K562 (cell line): ENCODE data around the gene PPP1R37. TPM values are rescaled to one million over a fixed set of nuclear protein-coding genes. Genes with fewer than 3 reads are reported as not detected.

ENCODE experiments used
- ATF1 ChIP-seq, 2 experiments: fragments of 450-650 bp in 1 of 2; IDR thresholded peaks; 2 replicates each; pipeline ENCODE4 v1.6.1; 2016; ENCODE audit warnings: missing compliant biosample characterization in 1 of 2, missing genetic modification characterization in 1 of 2
- CXXC5 ChIP-seq: fragments of 250-450 bp; sonication (Bioruptor Pico); IDR thresholded peaks from 2 replicates; pipeline ENCODE4 v1.8.0; 2022; ENCODE audit warnings: inconsistent platforms, mild to moderate bottlenecking, moderate library complexity
- E2F5 ChIP-seq: sonication (generic); formaldehyde crosslinking; IDR thresholded peaks from 2 replicates; pipeline ENCODE4 v1.8.0; 2022; ENCODE audit warnings: mild to moderate bottlenecking, missing genetic modification reagents
- ETV6 ChIP-seq, 3 experiments: fragments of 150-350 bp in 1 of 3; sonication (generic) in 1 of 3; formaldehyde crosslinking in 1 of 3; IDR thresholded peaks; 2 replicates each; pipeline versions ENCODE4 v1.6.1 to v1.8.0; 2014 to 2022; ENCODE audit warnings: borderline replicate concordance in 2 of 3, low read depth in 2 of 3, antibody characterized with exemption in 1 of 3, low read length in 1 of 3, mild to moderate bottlenecking in 1 of 3, missing genetic modification reagents in 1 of 3
- FOSL1 ChIP-seq: fragments of 200-800 bp; sonication (Bioruptor generic); conservative IDR thresholded peaks from 2 replicates; pipeline ENCODE4 v1.6.1; 2016; ENCODE audit warnings: missing genetic modification characterization, missing compliant biosample characterization
- FOXA3 ChIP-seq, 2 experiments: fragments of 450-650 bp in 1 of 2; sonication (generic) in 1 of 2; formaldehyde crosslinking; IDR thresholded peaks in 1 of 2; conservative IDR thresholded peaks in 1 of 2; 2 replicates each; pipeline versions ENCODE4 v1.4.0 to v1.8.0; 2020 to 2022; ENCODE audit warnings: mild to moderate bottlenecking in 2 of 2, missing genetic modification reagents in 1 of 2
- HEY1 ChIP-seq: fragments of 250-450 bp; sonication (Bioruptor Pico); IDR thresholded peaks from 2 replicates; pipeline ENCODE4 v1.5.0; 2020; ENCODE audit warnings: mild to moderate bottlenecking, moderate library complexity, borderline replicate concordance
- L3MBTL2 ChIP-seq: fragments of 450-650 bp; IDR thresholded peaks from 2 replicates; pipeline ENCODE4 v1.6.1; 2016; ENCODE audit warnings: mild to moderate bottlenecking, moderate library complexity
- NEUROD1 ChIP-seq: fragments of 150-350 bp; IDR thresholded peaks from 2 replicates; pipeline ENCODE4 v1.6.1; 2014; ENCODE audit warnings: borderline replicate concordance, low read length, low read depth; ENCODE audit not compliant: partially characterized antibody
- PBX2 ChIP-seq, 2 experiments: IDR thresholded peaks in 1 of 2; conservative IDR thresholded peaks in 1 of 2; 2 replicates each; pipeline ENCODE4 v1.6.1; 2016; ENCODE audit warnings: low read depth in 2 of 2, mild to moderate bottlenecking in 1 of 2, missing compliant biosample characterization in 1 of 2, missing genetic modification characterization in 1 of 2, moderate library complexity in 1 of 2
- PRMT5 ChIP-seq: sonication (generic); formaldehyde crosslinking; IDR thresholded peaks from 2 replicates; pipeline ENCODE4 v1.5.0; 2020; ENCODE audit warnings: missing genetic modification reagents
- PRPF4 ChIP-seq: fragments of 200-400 bp; formaldehyde crosslinking; IDR thresholded peaks from one replicate; pipeline ENCODE4 v1.6.1; 2017; ENCODE audit warnings: low read length, low read depth, mild to moderate bottlenecking; ENCODE audit not compliant: insufficient read depth, poor library complexity, severe bottlenecking
- RB1 ChIP-seq: fragments of 450-650 bp; IDR thresholded peaks from 2 replicates; pipeline ENCODE4 v1.6.1; 2017; ENCODE audit warnings: low read depth, mild to moderate bottlenecking
- RBM22 ChIP-seq: fragments of 200-400 bp; formaldehyde crosslinking; IDR thresholded peaks from 2 replicates; pipeline ENCODE4 v1.6.1; 2018; ENCODE audit warnings: low read length, low read depth; ENCODE audit not compliant: poor library complexity, severe bottlenecking
- RFX1 ChIP-seq: fragments of 450-650 bp; IDR thresholded peaks from 2 replicates; pipeline ENCODE4 v1.6.1; 2016; ENCODE audit warnings: mild to moderate bottlenecking, moderate library complexity
- SNIP1 ChIP-seq: fragments of 450-650 bp; IDR thresholded peaks from 2 replicates; pipeline ENCODE4 v1.7.1; 2017; ENCODE audit warnings: low read depth, mild to moderate bottlenecking
- ZNF217 ChIP-seq: sonication (generic); formaldehyde crosslinking; IDR thresholded peaks from 2 replicates; pipeline ENCODE4 v1.8.0; 2022; ENCODE audit warnings: mild to moderate bottlenecking, missing genetic modification reagents
- polyA plus RNA-seq, 8 experiments: library from polyadenylated mRNA; depleted of rRNA in 4 of 8; stranded (reverse) in 5 of 8; unstranded in 3 of 8; fragments of >200 nt; fragmentation: Nextera tagmentation in 2 of 8; fragmentation: Illumina TruSeq in 1 of 8; extraction: Ambion mirVana in 2 of 8; extraction: Trizol in 1 of 8; gene quantifications; 2 replicates each; pipeline versions ENCODE4 v1.2.1 to v1.2.3, GENCODE V29; 2011 to 2014; ENCODE audit warnings: inconsistent platforms in 1 of 8, missing spikeins in 1 of 8
- total RNA-seq, 7 experiments: library from RNA; depleted of rRNA in 6 of 7; stranded (reverse); fragments of >200 nt in 6 of 7; fragmentation: Illumina TruSeq in 2 of 7; extraction: Trizol in 2 of 7; gene quantifications; 2 replicates each; pipeline versions ENCODE4 v1.2.1 to v1.2.3, GENCODE V29; 2011 to 2021; ENCODE audit warnings: low replicate concordance in 1 of 7
- TF ChIP-seq, protein P1 (sequence below): fragments of 450-650 bp; IDR thresholded peaks from 2 replicates; pipeline ENCODE4 v1.6.1; 2016; ENCODE audit warnings: antibody characterized with exemption
- TF ChIP-seq, protein P2 (sequence below): fragments of 250-450 bp; sonication (Bioruptor Pico); IDR thresholded peaks from 2 replicates; pipeline ENCODE4 v1.8.0; 2022; ENCODE audit warnings: inconsistent platforms

Gene PPP1R37
- total and polyA plus RNA-seq, 9 of the 15 experiments (the other 6 are each of a cell fraction or from before 2014, with no cell fraction given), result 0.04 to 20.3 (median 7.3) TPM

- TF ChIP-seq ETV6 (IDR thresholded peaks at IDR 0.05; ENCODE audit: borderline replicate concordance in 1 of 2, low read depth in 2 of 2, low read length in 1 of 2) (no peak), ETV6 (CRISPR knock-in tag; IDR thresholded peaks at IDR 0.05; ENCODE audit: borderline replicate concordance) (0 out of 2 replicates have a peak, but pooled peaks have one; percentile 28), RFX1 (peak; percentile 91), CXXC5 (peak; percentile 63), PRPF4 (no peak), NEUROD1 (no peak), FOXA3 (CRISPR knock-in tag; conservative IDR thresholded peaks at IDR 0.05 in 1 of 2, IDR thresholded peaks at IDR 0.05 in 1 of 2) (no peak), PRMT5 (CRISPR knock-in tag) (no peak), HEY1 (CRISPR knock-in tag) (no peak), RB1 (no peak), ATF1 (CRISPR knock-in tag; IDR thresholded peaks at IDR 0.05) (no peak), ATF1 (tag; IDR thresholded peaks at IDR 0.05) (peak; percentile 62), L3MBTL2 (no peak), RBM22 (peak; percentile 79), SNIP1 (no peak), PBX2 (CRISPR knock-in tag; IDR thresholded peaks at IDR 0.05; ENCODE audit: low read depth) (no peak), PBX2 (tag; conservative IDR thresholded peaks at IDR 0.05; ENCODE audit: low read depth) (no peak), ZNF217 (CRISPR knock-in tag) (no peak), FOSL1 (no peak), E2F5 (no peak)
- TF ChIP-seq, protein P1, sequence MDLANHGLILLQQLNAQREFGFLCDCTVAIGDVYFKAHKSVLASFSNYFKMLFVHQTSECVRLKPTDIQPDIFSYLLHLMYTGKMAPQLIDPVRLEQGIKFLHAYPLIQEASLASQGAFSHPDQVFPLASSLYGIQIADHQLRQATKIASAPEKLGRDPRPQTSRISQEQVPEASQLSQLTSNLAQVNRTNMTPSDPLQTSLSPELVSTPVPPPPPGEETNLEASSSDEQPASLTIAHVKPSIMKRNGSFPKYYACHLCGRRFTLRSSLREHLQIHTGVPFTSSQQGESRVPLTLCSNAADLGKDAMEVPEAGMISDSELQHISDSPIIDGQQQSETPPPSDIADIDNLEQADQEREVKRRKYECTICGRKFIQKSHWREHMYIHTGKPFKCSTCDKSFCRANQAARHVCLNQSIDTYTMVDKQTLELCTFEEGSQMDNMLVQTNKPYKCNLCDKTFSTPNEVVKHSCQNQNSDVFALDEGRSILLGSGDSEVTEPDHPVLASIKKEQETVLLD, result no peak
- TF ChIP-seq, protein P2, sequence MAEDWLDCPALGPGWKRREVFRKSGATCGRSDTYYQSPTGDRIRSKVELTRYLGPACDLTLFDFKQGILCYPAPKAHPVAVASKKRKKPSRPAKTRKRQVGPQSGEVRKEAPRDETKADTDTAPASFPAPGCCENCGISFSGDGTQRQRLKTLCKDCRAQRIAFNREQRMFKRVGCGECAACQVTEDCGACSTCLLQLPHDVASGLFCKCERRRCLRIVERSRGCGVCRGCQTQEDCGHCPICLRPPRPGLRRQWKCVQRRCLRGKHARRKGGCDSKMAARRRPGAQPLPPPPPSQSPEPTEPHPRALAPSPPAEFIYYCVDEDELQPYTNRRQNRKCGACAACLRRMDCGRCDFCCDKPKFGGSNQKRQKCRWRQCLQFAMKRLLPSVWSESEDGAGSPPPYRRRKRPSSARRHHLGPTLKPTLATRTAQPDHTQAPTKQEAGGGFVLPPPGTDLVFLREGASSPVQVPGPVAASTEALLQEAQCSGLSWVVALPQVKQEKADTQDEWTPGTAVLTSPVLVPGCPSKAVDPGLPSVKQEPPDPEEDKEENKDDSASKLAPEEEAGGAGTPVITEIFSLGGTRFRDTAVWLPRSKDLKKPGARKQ (CRISPR knock-in tag), result no peak
These were observed 1.7 kb upstream of the PPP1R37 start (continued) for GRCh38 chr19:45091031-45091923.
